H1 (cell line): ENCODE measurements around the gene FHIT. TPM values are rescaled to one million over a fixed set of nuclear protein-coding genes. Genes with fewer than 3 reads are reported as not detected.

ENCODE experiments used
- CTCF ChIA-PET: fragments of 300-600 bp; sonication (Branson Sonifier 250); formaldehyde crosslinking; loops from one replicate; lab custom pipeline; 2021; ENCODE audit not compliant: partially characterized antibody; lab: Charles Lee
- POLR2A ChIA-PET: fragments of 300-600 bp; sonication (Branson Sonifier 250); formaldehyde crosslinking; loops from one replicate; lab custom pipeline; 2021; ENCODE audit warnings: inconsistent platforms; ENCODE audit not compliant: partially characterized antibody; lab: Charles Lee
- DNase-seq, 2 experiments: peaks; one replicate each; pipeline versions ENCODE4 v3.0.0 to v3.0.0-alpha.2; 2010 to 2022; ENCODE audit warnings: low spot score in 2 of 2, low read depth in 1 of 2, mixed read lengths in 1 of 2
- FAIRE-seq: peaks from 2 replicates; lab custom pipeline; 2011; peaks lifted over from hg19 to GRCh38; lab: Jason Lieb, UNC
- H2AFZ ChIP-seq: 2 replicates; pipeline ENCODE4 v1.8.1; 2012; ENCODE audit warnings: low read length, inconsistent platforms
- H2AK5ac ChIP-seq: 2 replicates; pipeline ENCODE4 v1.6.1; 2013; ENCODE audit warnings: low read depth, low read length
- H2BK120ac ChIP-seq: replicated peaks from 2 replicates; pipeline ENCODE3; 2013; ENCODE audit warnings: low read depth, low read length, inconsistent platforms
- H2BK12ac ChIP-seq: 2 replicates; pipeline ENCODE4 v1.6.1; 2013; ENCODE audit warnings: low read depth, low read length
- H2BK15ac ChIP-seq: 2 replicates; pipeline ENCODE4 v1.6.1; 2013; ENCODE audit warnings: low read length
- H2BK20ac ChIP-seq: 2 replicates; pipeline ENCODE4 v1.6.1; 2013; ENCODE audit warnings: low read length
- H2BK5ac ChIP-seq: 2 replicates; pipeline ENCODE4 v1.6.1; 2013; ENCODE audit warnings: low read depth, low read length
- H3K14ac ChIP-seq: 2 replicates; pipeline ENCODE4 v1.6.1; 2013; ENCODE audit warnings: inconsistent platforms; ENCODE audit not compliant: insufficient read length
- H3K18ac ChIP-seq: 2 replicates; pipeline ENCODE4 v1.6.1; 2013; ENCODE audit warnings: low read length; ENCODE audit errors: extremely low read depth
- H3K23ac ChIP-seq: 2 replicates; pipeline ENCODE4 v1.6.1; 2013; ENCODE audit warnings: inconsistent platforms; ENCODE audit not compliant: insufficient read length
- H3K23me2 ChIP-seq: 2 replicates; pipeline ENCODE4 v1.6.1; 2013; ENCODE audit warnings: low read depth, low read length
- H3K27ac ChIP-seq: 2 replicates; pipeline ENCODE4 v1.6.1; 2011; ENCODE audit warnings: low read depth, low read length, inconsistent platforms
- H3K27me3 ChIP-seq, 4 experiments: replicated peaks in 1 of 4; 1 replicate in 1 of 4; 2 replicates in 3 of 4; pipeline versions ENCODE4 v1.6.1 to v1.8.1; 2011 to 2013; ENCODE audit warnings: low read length in 3 of 4, mild to moderate bottlenecking in 3 of 4, inconsistent platforms in 2 of 4, mixed read lengths in 2 of 4, moderate library complexity in 1 of 4; ENCODE audit not compliant: control insufficient read depth in 3 of 4, insufficient read depth in 3 of 4; ENCODE audit errors: extremely low read depth in 1 of 4
- H3K36me3 ChIP-seq, 4 experiments: 2 replicates each; pipeline versions ENCODE4 v1.6.1 to v1.8.1; 2011 to 2013; ENCODE audit warnings: mild to moderate bottlenecking in 4 of 4, low read length in 3 of 4, moderate library complexity in 2 of 4, control low read depth in 1 of 4, inconsistent platforms in 1 of 4; ENCODE audit not compliant: insufficient read depth in 4 of 4, control insufficient read depth in 2 of 4
- H3K4ac ChIP-seq: replicated peaks from 2 replicates; pipeline ENCODE3; 2013; ENCODE audit warnings: low read length, low read depth, mixed read lengths, inconsistent platforms; ENCODE audit not compliant: insufficient read length
- H3K4me1 ChIP-seq, 4 experiments: replicated peaks in 1 of 4; 1 replicate in 1 of 4; 2 replicates in 3 of 4; pipeline versions ENCODE4 v1.6.1 to v1.8.1; 2011 to 2013; ENCODE audit warnings: low read length in 3 of 4, inconsistent platforms in 2 of 4, mixed read lengths in 1 of 4; ENCODE audit not compliant: insufficient read depth in 4 of 4, control insufficient read depth in 3 of 4
- H3K4me2 ChIP-seq, 2 experiments: 2 replicates each; pipeline versions ENCODE4 v1.6.1 to v1.8.1; 2011 to 2013; ENCODE audit warnings: low read depth in 2 of 2, low read length in 2 of 2, control low read depth in 1 of 2, inconsistent platforms in 1 of 2, mild to moderate bottlenecking in 1 of 2; ENCODE audit not compliant: insufficient read depth in 1 of 2
- H3K4me3 ChIP-seq, 4 experiments: fragments of 200-600, 300-600 bp in 1 of 4; sonication (generic), shearing (Covaris generic), sonication (Bioruptor Twin) in 1 of 4; 2 replicates each; pipeline versions ENCODE4 v1.5.1 to v1.8.1; 2011 to 2016; ENCODE audit warnings: low read length in 4 of 4, low read depth in 3 of 4, control low read depth in 2 of 4, inconsistent platforms in 2 of 4, mild to moderate bottlenecking in 2 of 4, mixed read lengths in 1 of 4, moderate library complexity in 1 of 4; ENCODE audit not compliant: insufficient read depth in 2 of 4; ENCODE audit errors: extremely low read depth in 1 of 4
- H3K56ac ChIP-seq: replicated peaks from 2 replicates; pipeline ENCODE3; 2013; ENCODE audit warnings: low read depth, mild to moderate bottlenecking, mixed read lengths, low read length, inconsistent platforms; ENCODE audit not compliant: insufficient read length
- H3K79me1 ChIP-seq: 2 replicates; pipeline ENCODE4 v1.6.1; 2013; ENCODE audit warnings: low read depth, low read length, control low read depth
- H3K79me2 ChIP-seq, 2 experiments: 2 replicates each; pipeline versions ENCODE4 v1.6.1 to v1.8.1; 2012 to 2013; ENCODE audit warnings: low read length in 2 of 2, mild to moderate bottlenecking in 2 of 2, inconsistent platforms in 1 of 2; ENCODE audit not compliant: insufficient read depth in 2 of 2, control insufficient read depth in 1 of 2
- H3K9ac ChIP-seq, 4 experiments: replicated peaks in 1 of 4; 1 replicate in 1 of 4; 2 replicates in 3 of 4; pipeline versions ENCODE4 v1.6.1 to v1.8.1; 2011 to 2013; ENCODE audit warnings: low read depth in 3 of 4, low read length in 3 of 4, control low read depth in 2 of 4, mild to moderate bottlenecking in 2 of 4, moderate library complexity in 2 of 4, inconsistent platforms in 1 of 4; ENCODE audit errors: extremely low read depth in 1 of 4
- H3K9me3 ChIP-seq, 2 experiments: 2 replicates each; pipeline versions ENCODE4 v1.6.1 to v1.8.1; 2012 to 2013; ENCODE audit warnings: mild to moderate bottlenecking in 2 of 2, moderate library complexity in 2 of 2, control low read depth in 1 of 2, inconsistent platforms in 1 of 2, low read depth in 1 of 2, low read length in 1 of 2, mixed read lengths in 1 of 2; ENCODE audit not compliant: insufficient read depth in 2 of 2
- H4K20me1 ChIP-seq, 2 experiments: replicated peaks in 1 of 2; 2 replicates each; pipeline versions ENCODE3 to v1.8.1; 2011 to 2013; ENCODE audit warnings: inconsistent platforms in 2 of 2, low read length in 2 of 2, mild to moderate bottlenecking in 1 of 2; ENCODE audit not compliant: insufficient read depth in 2 of 2, control insufficient read depth in 1 of 2
- H4K5ac ChIP-seq: 2 replicates; pipeline ENCODE4 v1.6.1; 2013; ENCODE audit warnings: low read length, low read depth, mixed read lengths, inconsistent platforms; ENCODE audit not compliant: insufficient read length
- H4K8ac ChIP-seq: 2 replicates; pipeline ENCODE4 v1.8.0; 2013; ENCODE audit warnings: mild to moderate bottlenecking, moderate library complexity, low read length, inconsistent platforms; ENCODE audit not compliant: insufficient read depth; ENCODE audit errors: extremely low read depth
- H4K91ac ChIP-seq: replicated peaks from 2 replicates; pipeline ENCODE3; 2013; ENCODE audit warnings: low read length, mixed read lengths, inconsistent platforms; ENCODE audit not compliant: insufficient read length
- ASH2L ChIP-seq: fragments of 200-600, 300-600 bp; sonication (generic); IDR thresholded peaks from one replicate; pipeline ENCODE4 v1.7.1; 2017; ENCODE audit warnings: low read length
- EGR1 ChIP-seq: IDR thresholded peaks from 2 replicates; pipeline ENCODE4 v1.6.1; 2011; ENCODE audit warnings: low read depth, low read length, borderline replicate concordance
- FOSL1 ChIP-seq: IDR thresholded peaks from 2 replicates; pipeline ENCODE4 v1.6.1; 2011; ENCODE audit warnings: mild to moderate bottlenecking, low read depth, low read length, moderate library complexity; ENCODE audit not compliant: insufficient read depth
- GABPA ChIP-seq: IDR thresholded peaks from 2 replicates; pipeline ENCODE4 v1.6.1; 2011; ENCODE audit warnings: mild to moderate bottlenecking, low read length, moderate library complexity, borderline replicate concordance; ENCODE audit not compliant: insufficient read depth
- JUND ChIP-seq: IDR thresholded peaks from 2 replicates; pipeline ENCODE4 v1.6.1; 2011; ENCODE audit warnings: mild to moderate bottlenecking, improper control_type of control experiment, low read length
- KDM1A ChIP-seq: fragments of 200-600, 300-600 bp; sonication (generic); IDR thresholded peaks from 2 replicates; pipeline ENCODE4 v1.7.1; 2016; ENCODE audit warnings: mild to moderate bottlenecking, low read length, borderline replicate concordance
- MAX ChIP-seq: IDR thresholded peaks from 2 replicates; pipeline ENCODE4 v1.6.1; 2012; ENCODE audit warnings: inconsistent platforms
- WGBS, 2 experiments: shearing (Covaris generic) in 1 of 2; methylation state at CpG; one replicate each; pipeline versions ENCODE4 v1.1.6 to v1.1.7; 2013 to 2015; ENCODE audit warnings: low lambda C conversion rate in 2 of 2, mixed read lengths in 2 of 2, inconsistent platforms in 1 of 2, low coverage in 1 of 2, missing lambda C conversion rate in 1 of 2; ENCODE audit not compliant: insufficient replicate concordance in 2 of 2, insufficient coverage in 1 of 2, insufficient read length in 1 of 2; ENCODE audit errors: extremely low coverage in 1 of 2, missing lambda C conversion rate in 1 of 2; 5-methylcytosine and 5-hydroxymethylcytosine counted together
- polyA plus RNA-seq, 7 experiments: library from polyadenylated mRNA; depleted of rRNA in 3 of 7; stranded (reverse) in 5 of 7; unstranded in 2 of 7; fragments of >200 nt in 5 of 7; fragments of 200-250 nt in 2 of 7; gene quantifications; 1 replicate in 5 of 7; 2 replicates in 1 of 7; 4 replicates in 1 of 7; pipeline versions ENCODE4 v1.2.1 to v1.2.3, GENCODE V29; 2011 to 2013; ENCODE audit warnings: missing spikeins in 2 of 7, mixed read lengths in 2 of 7
- total RNA-seq: library from RNA; stranded (reverse); fragmentation: NEBNext Ultra II Directional; extraction: Animal tissue kit (Norgen Biotek cat#: 25700); gene quantifications from 2 replicates; pipeline ENCODE4 v1.2.1, GENCODE V29; 2021

The FHIT gene
- total and polyA plus RNA-seq, 2 of the 8 experiments (the other 6 are each of a cell fraction or from before 2014, with no cell fraction given): 1.2 to 3.2 TPM

DNA sequence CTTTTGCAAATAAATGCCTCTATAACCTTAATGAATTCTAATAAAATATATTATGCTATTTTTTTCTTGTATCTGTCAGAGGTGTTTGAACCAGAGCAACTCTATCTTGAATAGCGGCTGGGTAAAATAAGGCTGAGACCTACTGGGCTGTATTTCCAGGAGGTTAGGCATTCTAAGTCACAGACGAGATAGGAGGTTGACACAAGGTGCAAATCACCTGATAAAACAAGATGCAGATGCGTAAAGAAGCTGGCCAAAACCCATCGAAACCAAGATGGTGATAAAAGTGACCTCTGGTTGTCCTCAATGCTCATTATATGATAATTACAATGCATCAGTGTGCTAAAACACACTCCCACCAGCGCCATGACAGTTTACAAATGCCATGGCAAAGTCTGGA, 990.7 kb downstream of the FHIT start:
- Histone ChIP-seq H2BK5ac (no peak overlapping the region), H3K18ac (no peak overlapping the region), H2BK12ac (no peak overlapping the region), H3K27me3 (no peaks in the 10 kb centered on the region), H3K56ac (no peak overlapping the region), H3K4me2 (no peak overlapping the region), H3K79me2 (no peaks in the 10 kb centered on the region), H3K4me3 (no peak overlapping the region), H2BK120ac (no peak overlapping the region), H2BK15ac (no peak overlapping the region), H3K9me3 (no peaks in the 10 kb centered on the region), H3K9ac (no peak overlapping the region), H3K23ac (no peak overlapping the region), H3K23me2 (no peaks in the 10 kb centered on the region), H3K36me3 (no peaks in the 10 kb centered on the region), H4K91ac (no peak overlapping the region), H4K5ac (no peak overlapping the region), H3K79me1 (no peaks in the 10 kb centered on the region), H2BK20ac (no peak overlapping the region), H3K27ac (no peak overlapping the region), H4K8ac (no peak overlapping the region), H3K4me1 (no peaks in the 10 kb centered on the region), H4K20me1 (no peaks in the 10 kb centered on the region), H2AFZ (no peak overlapping the region), H3K14ac (no peak overlapping the region), H3K4ac (no peak overlapping the region), H2AK5ac (no peak overlapping the region)
- FAIRE-seq (no peak), DNase-seq (no peak)
- TF ChIP-seq EGR1 (no peak), ASH2L (no peak), FOSL1 (no peak), KDM1A (no peak), MAX (no peak), JUND (no peak), GABPA (no peak)
- 56% methylated on average over 5 of the region's 5 CpGs; no CpG with 5 or more reads in 1 of the 2 experiments for WGBS, 2 experiments
- ChIA-PET POLR2A (no interaction called here), CTCF (no interaction called here)
